Measurements from ENCODE around the gene OR8B8. TPM values are rescaled to one million over a fixed set of nuclear protein-coding genes. Genes with fewer than 3 reads are reported as not detected.
"Not testable (repeated sequence)": the region's sequence is repeated elsewhere in the genome, so short reads cannot be mapped to it uniquely, and the experiment has no call there.

Gene OR8B8
- polyA plus RNA-seq, 4 donors, result not detected

DNA sequence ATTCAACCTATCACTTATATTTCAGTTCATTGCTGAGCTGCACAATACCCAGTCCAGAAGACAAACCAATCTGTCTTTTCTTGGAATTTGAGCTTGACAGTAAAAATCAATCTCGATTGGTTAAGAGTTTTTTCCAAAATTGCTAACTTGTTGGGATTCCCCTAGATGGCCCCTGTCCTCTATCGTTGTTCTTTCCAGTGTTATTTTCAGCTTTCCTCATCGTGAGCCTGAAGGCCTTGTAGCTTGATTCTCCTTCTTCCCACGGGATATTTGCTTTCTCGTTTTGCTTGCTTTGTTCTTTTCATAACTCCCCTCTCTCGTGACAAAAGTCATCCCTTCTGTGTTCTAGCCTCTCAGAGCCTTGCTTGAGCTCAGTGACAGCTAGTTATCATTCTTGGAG, 3.1 kb downstream of the OR8B8 start:
- no peak for DNase-seq (ENCODE audit: low read depth in 4 of 4, low spot score in 3 of 4)

DNA sequence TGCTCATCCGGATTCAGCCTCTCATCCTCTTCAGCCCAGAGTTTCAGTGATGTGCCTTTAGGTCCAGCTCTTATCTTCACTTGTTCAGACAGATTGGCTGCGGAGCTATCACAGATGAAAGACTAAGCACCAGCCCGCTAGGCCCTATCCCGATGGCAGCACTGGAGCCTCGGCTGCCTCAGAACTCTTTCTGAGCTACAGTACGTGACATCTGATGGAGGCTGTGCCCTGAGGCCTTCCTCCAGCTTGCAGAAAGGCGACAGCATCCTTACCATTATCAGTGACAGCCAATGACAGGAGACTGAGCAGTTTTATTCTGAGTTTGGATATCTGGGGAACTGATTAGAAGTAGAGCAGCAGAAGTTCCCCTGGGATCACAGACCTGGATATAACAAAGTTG, 4.0 kb downstream of the OR8B8 start:
- DNase-seq (ENCODE audit: low read depth in 4 of 4, low spot score in 3 of 4), result no peak

DNA sequence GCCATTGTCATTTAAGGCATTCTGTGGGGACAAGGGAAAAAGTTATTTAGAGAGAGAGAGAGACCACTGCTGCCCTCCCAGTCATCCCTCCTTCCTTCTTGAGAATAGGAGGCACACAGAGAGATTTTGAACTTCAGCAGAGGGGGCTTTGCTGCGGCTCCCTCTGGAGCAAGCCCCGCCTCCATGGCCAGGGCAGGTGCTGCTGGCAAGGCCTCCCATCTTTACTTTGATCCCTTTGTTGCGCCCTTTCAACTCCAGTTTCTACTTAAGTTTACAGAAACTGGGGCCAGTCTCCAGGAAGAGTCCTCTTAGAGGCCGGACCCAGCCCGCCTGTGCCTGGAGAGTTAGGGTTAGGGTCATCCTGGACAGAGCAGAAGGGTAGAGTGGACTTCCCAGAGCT, 4.4 kb downstream of the OR8B8 start:
- DNase-seq (ENCODE audit: low read depth in 4 of 4, low spot score in 3 of 4), result no peak

DNA sequence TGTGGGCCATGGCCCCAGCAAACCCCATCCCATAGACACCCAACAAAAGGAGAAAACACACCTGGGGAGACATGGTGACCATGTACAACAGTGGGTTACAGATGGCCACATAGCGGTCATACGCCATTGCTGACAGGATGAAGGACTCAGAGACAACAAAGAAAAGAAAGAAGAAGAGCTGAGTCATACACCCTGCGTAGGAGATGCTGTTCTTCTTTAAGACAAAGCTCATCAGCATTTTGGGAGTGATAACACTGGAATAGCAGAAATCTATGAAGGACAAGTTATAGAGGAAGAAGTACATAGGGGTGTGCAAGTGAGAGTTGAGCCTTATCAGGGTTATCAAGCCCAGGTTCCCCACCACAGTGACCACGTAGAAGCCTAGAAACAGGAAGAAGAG, 4.9 kb downstream of the OR8B8 start:
- no peak for DNase-seq (ENCODE audit: low read depth in 4 of 4, low spot score in 3 of 4)

DNA sequence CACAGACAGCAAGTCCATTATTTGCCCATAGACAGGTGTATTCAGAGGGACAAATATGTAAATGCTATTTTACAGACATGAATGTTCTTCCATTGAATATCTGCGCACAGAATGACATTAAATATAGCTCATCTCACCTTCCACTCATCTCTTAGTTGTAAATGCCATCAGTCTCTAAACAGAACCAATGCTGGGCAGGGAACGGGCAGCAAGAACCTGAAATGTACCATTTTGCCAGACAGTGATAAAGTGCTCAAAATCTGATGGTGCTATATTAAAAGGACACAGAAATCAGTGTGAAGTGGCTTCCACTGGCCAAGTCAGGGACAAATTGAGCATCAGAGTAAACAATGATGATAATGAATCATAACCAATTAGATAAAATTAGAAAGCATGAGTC, 10.8 kb downstream of the OR8B8 start:
- no peak for DNase-seq (ENCODE audit: low read depth in 4 of 4, low spot score in 3 of 4)

DNA sequence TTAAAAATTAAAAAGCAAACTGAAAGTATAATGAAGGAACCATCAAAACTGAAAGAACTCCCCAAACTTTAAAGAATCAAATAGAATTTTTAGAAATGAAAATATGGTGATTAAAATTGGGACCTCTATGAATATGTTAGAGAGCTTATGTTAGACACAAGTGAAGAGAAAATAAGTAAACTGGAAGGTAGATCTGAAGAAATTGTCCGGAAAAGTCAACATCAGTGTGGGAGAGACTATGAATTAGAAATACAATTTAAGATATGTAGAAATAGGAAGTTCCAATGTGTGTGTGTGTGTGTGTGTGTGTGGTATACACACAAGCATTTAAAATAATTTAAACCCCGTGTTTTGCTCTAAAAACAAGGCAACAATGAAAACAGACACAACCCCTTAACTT, 15.9 kb downstream of the OR8B8 start:
- DNase-seq (ENCODE audit: low read depth in 4 of 4, low spot score in 3 of 4), result no peak

DNA sequence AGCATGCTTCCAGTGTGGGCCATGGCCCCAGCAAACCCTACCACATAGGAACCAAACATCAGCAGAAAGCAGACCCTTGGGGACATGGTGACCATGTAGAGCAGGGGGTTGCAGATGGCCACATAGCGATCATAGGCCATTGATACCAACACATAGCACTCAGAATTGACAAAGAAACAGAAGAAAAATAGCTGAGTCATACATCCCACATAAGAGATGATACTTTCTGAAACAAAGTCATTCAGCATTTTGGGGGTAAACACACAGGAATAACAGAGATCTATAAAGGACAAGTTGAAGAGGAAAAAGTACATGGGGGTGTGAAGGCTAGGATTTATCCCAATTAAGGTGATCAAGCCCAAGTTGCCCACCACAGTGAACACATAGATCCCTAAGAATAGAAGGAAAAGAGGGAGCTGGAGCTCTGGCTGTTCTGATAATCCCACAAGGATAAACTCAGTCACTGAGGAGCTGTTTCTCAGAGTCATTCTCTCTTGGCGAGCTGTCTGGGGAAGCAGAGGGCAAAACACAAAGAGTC, 21.0 kb downstream of the OR8B8 start, which contains the start of gene OR8B4:
Gene OR8B4, minus strand, starts transcription at position 488 of the 538 bp plus-strand sequence. Its CDS starts 0 bp downstream, at position 488.
- no peak for DNase-seq (ENCODE audit: low read depth in 4 of 4, low spot score in 3 of 4)

DNA sequence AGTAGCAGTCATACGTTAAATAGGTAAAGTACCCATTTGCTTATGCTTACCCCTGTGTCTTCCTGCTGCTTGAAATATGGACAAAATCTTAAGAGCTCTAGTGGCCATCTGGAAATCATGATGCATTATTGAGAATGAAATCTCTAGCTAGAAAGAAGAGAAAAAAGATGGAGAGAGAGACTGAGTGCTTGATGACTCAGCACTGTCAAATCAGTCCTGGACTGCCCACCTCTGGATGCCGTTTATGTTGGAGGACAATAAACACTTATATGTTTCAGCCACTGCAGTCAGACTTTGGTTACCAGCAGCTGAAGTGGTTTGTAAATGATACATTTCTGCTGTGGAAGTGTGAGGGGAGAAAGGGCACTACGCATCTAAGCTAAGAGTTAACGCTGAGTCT, 24.5 kb downstream of the OR8B8 start:
- DNase-seq (ENCODE audit: low read depth in 4 of 4, low spot score in 3 of 4), result no peak

DNA sequence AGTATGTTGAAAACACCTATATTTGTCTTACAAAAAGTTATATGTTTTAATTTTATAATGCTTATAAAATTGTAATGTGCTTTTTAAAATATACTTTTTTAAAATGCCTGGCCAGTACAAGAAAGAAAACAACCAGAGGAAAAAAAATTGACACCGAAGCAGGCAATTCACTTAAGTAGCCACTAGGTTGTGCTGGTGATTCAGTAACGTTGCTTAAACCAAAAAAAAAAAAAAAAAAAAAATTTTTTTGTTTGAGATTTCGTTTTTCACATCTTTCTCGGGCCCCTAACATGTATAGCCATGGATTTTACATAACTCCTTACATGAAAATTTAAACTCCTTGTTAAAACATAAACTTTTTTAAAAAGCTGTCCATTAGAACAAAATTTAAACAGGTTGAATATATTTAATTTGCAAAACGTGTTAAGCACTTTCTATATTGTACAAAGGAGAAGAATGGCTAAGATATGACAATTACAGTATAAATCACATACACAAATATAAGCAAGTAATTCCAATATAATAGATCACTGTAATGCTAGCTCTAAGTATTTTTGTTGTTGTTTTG, 30.1 kb downstream of the OR8B8 start:
- peak in 1 of 4 donors; percentile 18 for DNase-seq (ENCODE audit: low read depth in 4 of 4, low spot score in 3 of 4)

DNA sequence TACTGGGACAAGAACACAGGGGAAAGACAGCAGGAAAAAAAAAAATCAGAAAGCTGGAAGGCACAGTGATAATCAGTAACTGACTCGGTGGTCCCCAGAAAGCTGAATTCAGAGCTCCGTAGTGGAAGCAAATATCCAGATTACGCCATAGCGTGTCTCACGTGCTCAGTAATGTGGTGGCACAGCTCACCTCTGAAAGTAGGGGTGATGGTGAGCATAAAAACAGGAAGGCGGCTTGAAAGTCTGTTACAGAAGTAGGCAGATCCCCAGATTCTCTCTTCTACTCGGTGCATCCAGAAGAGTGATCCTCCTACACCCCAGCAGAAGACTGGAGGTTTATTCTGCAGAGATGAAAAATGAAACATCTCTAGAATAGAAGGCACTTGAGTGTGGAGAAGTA, 35.6 kb downstream of the OR8B8 start:
- no peak for DNase-seq (ENCODE audit: low read depth in 4 of 4, low spot score in 3 of 4)

DNA sequence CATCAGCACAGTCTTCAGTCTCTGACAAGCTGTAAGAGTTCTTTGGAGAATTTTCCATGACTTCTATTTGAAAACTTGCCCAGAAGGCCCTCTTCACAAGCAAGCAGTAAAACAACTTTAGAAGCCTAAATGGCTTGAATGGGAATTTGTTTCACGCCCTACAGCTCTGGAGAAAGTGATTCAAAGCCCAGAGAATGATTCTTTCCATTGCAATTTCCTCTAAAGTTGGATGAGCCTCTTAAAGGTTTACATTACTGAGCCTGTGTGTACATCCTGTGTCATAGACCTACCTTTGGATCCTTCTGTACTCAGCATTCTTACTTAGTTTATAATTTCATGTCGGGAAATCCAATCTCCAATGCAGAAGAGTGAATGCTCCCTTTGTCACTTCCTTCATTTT, 39.9 kb downstream of the OR8B8 start:
- DNase-seq (ENCODE audit: low read depth in 4 of 4, low spot score in 3 of 4), result no peak

DNA sequence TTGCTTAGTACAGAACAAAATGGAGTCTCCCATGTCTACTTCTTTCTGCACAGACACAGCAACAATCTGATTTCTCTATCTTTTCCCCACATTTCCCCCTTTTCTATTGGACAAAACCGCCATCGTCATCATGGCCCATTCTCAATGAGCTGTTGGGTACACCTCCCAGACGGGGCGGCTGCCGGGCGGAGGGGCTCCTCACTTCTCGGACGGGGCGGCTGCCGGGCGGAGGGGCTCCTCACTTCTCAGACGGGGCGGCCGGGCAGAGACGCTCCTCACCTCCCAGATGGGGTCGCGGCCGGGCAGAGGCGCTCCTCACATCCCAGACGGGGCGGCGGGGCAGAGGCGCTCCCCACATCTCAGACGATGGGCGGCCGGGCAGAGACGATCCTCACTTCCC, 42.3 kb downstream of the OR8B8 start:
- DNase-seq (ENCODE audit: low read depth in 4 of 4, low spot score in 3 of 4), result not testable (repeated sequence)

DNA sequence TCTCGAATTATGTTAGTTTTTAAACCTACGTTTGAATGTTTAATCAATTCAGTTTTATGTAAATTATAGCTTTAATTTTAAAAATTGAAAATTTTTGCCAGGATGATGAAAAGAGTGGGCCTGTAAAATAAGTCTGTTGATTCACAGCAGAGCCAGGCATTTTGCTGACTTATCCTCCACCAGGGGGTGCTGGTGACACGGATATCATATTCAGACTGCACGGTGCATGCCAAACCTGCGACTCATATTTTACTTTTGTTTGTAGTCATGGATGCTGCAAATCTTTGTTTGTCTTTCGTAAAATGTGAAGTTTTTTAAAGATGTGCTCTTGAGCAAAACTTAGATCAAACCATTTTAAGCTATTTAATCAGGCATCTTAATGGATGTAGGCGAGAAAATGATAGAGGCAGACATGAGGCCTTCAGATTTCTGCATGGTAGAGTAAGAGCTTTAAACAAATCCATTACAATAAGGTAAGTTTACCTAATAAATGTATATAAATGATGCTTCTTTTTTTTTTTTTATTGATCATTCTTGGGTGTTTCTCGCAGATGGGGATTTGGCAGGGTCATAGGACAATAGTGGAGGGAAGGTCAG, 43.1 kb downstream of the OR8B8 start:
- peak; percentile 24 to 34 (median 28) for DNase-seq (ENCODE audit: low read depth in 4 of 4, low spot score in 3 of 4)

DNA sequence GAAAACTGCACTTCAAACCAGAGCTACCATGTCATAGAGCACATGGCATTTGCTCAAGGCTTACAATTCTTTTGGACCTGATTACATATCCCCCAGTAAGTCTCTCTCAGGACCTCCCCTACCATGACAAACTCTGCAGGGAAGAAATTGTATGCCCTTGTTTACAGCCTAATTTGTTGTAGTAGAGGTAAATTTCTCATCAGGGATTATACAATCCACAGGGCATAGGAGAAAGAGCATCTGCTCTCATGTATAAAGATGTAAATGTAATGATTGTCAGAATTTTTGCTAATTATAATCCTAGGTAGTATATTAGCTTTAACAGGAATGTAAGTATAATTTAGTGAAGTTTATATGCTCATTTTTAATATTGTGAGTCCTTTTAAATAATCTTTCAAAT, 46.6 kb downstream of the OR8B8 start, which contains the start of gene OR8B3:
Gene OR8B3, minus strand, starts transcription at position 101 of the 400 bp plus-strand sequence. CDS start 1,673 bp downstream, outside the sequence.
- DNase-seq (ENCODE audit: low read depth in 4 of 4, low spot score in 3 of 4), result no peak

DNA sequence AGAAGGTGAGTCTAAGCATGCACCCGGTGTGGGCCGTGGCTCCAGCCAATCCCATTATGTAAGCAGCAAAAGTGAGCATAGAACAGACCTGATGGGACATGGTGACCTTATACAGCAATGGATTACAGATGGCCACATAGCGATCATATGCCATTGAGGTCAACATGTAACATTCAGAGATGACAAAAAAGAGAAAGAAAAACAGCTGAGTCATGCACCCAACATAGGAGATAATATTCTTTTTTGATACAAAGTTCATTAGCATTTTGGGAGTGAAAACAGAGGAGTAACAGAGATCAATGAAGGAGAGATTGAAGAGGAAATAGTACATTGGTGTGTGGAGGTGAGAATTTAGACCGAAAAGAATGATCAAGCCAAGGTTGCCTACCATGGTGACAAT, 48.6 kb downstream of the OR8B8 start:
- not testable (repeated sequence) for DNase-seq (ENCODE audit: low read depth in 4 of 4, low spot score in 3 of 4)

DNA sequence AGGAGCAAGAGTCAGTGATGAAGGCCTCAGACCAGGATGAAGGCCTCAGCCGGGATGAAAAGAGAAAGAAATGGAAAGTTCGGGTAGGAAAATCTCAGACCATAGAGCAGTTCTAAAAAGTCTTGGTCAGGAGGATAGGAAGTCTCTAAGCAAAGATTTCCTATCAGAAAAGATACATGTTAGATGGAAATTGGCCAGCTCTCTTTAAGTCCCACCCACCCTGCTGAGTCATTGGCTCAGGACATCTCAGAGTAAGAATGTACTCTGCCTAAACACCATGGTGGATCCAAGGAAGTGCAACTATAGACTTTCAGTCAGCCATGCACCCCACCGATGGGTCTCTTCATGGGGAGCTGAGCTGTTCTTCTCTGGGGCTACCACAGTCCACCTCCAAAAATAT, 51.1 kb downstream of the OR8B8 start:
- DNase-seq (ENCODE audit: low read depth in 4 of 4, low spot score in 3 of 4), result no peak

Other genes with a start within 250 kb of the OR8B8 start
- not detected for gene OR8G1, start 204.6 kb downstream of the OR8B8 start, polyA plus RNA-seq (ENCODE audit: insufficient read length in 4 of 4)
- gene OR8G5, start 189.3 kb downstream of the OR8B8 start, polyA plus RNA-seq (ENCODE audit: insufficient read length in 4 of 4), result not detected
- not detected for gene OR8D1, start 131.7 kb downstream of the OR8B8 start, polyA plus RNA-seq (ENCODE audit: insufficient read length in 4 of 4)
- gene OR8D2, start 125.5 kb downstream of the OR8B8 start, polyA plus RNA-seq (ENCODE audit: insufficient read length in 4 of 4), result not detected
- not detected for gene OR8B2, start 61.2 kb downstream of the OR8B8 start, polyA plus RNA-seq (ENCODE audit: insufficient read length in 4 of 4)
- gene OR8B3, start 46.7 kb downstream of the OR8B8 start, polyA plus RNA-seq (ENCODE audit: insufficient read length in 4 of 4), result not detected
- gene OR8B4, start 20.8 kb downstream of the OR8B8 start, polyA plus RNA-seq (ENCODE audit: insufficient read length in 4 of 4), result not detected
- under 1 TPM in 1 of 4 donors, not detected in 3; 0.04 TPM for gene OR8B12, start 98.0 kb upstream of the OR8B8 start, polyA plus RNA-seq (ENCODE audit: insufficient read length in 4 of 4)
- under 1 TPM in 1 of 4 donors, not detected in 3; 0.04 TPM for gene OR8A1, start 124.3 kb upstream of the OR8B8 start, polyA plus RNA-seq (ENCODE audit: insufficient read length in 4 of 4)
- under 1 TPM in 1 of 4 donors, not detected in 3; 0.03 TPM for gene PANX3, start 165.7 kb upstream of the OR8B8 start, polyA plus RNA-seq (ENCODE audit: insufficient read length in 4 of 4)
- gene TBRG1, start 177.2 kb upstream of the OR8B8 start, polyA plus RNA-seq (ENCODE audit: insufficient read length in 4 of 4), result 10 to 100 TPM; 26.1 to 31.5 (median 27.5) TPM
- 10 to 100 TPM; 32.1 to 36.4 (median 35.9) TPM for gene SIAE, start 228.0 kb upstream of the OR8B8 start, polyA plus RNA-seq (ENCODE audit: insufficient read length in 4 of 4)
- gene SPA17, start 228.2 kb upstream of the OR8B8 start, polyA plus RNA-seq (ENCODE audit: insufficient read length in 4 of 4), result 10 to 100 TPM; 19.4 to 22.7 (median 20.2) TPM

All from right renal pelvis (tissue), 4 donors.